CD14-positive monocyte (primary cell): Measurements from ENCODE around the gene AR. TPM values are rescaled to one million over a fixed set of nuclear protein-coding genes. Genes with fewer than 3 reads are reported as not detected.
A peak's percentile ranks its signal among the peaks of the same experiment; 100 is the strongest.

ENCODE experiments used
- DNase-seq, 3 donors: peaks; one replicate each; pipeline ENCODE4 v3.0.0-alpha.2; 2011 to 2022
- H2AFZ ChIP-seq: 2 replicates; pipeline ENCODE4 v1.6.0; 2012; ENCODE audit warnings: mild to moderate bottlenecking, low read depth, low read length, inconsistent platforms; ENCODE audit not compliant: insufficient read depth, poor library complexity, severe bottlenecking
- H3K27ac ChIP-seq, 2 donors: 1 replicate in 1 of 2; 2 replicates in 1 of 2; pipeline ENCODE4 v1.5.1; 2012 to 2013; ENCODE audit warnings: low read length in 2 of 2, control low read depth in 1 of 2, inconsistent platforms in 1 of 2, low read depth in 1 of 2, mild to moderate bottlenecking in 1 of 2
- H3K27me3 ChIP-seq, 2 donors: one replicate each; pipeline versions ENCODE4 v1.6.0 to v1.6.1; 2011 to 2013; ENCODE audit warnings: low read length in 2 of 2; ENCODE audit not compliant: control insufficient read depth in 2 of 2, insufficient read depth in 2 of 2
- H3K36me3 ChIP-seq, 2 donors: replicated peaks in 1 of 2; 1 replicate in 1 of 2; 2 replicates in 1 of 2; pipeline versions ENCODE4 v1.5.1 to v1.6.1; 2012 to 2013; ENCODE audit warnings: low read length in 2 of 2, control low read depth in 1 of 2, inconsistent platforms in 1 of 2, mild to moderate bottlenecking in 1 of 2; ENCODE audit not compliant: insufficient read depth in 2 of 2, control insufficient read depth in 1 of 2
- H3K4me1 ChIP-seq, 2 donors: 1 replicate in 1 of 2; 2 replicates in 1 of 2; pipeline versions ENCODE4 v1.5.1 to v1.6.1; 2012 to 2013; ENCODE audit warnings: low read length in 2 of 2, control low read depth in 1 of 2, inconsistent platforms in 1 of 2, mild to moderate bottlenecking in 1 of 2, moderate library complexity in 1 of 2; ENCODE audit not compliant: insufficient read depth in 2 of 2, control insufficient read depth in 1 of 2
- H3K4me2 ChIP-seq: replicated peaks from 2 replicates; pipeline ENCODE3; 2012; ENCODE audit warnings: low read length, moderate library complexity, mild to moderate bottlenecking; ENCODE audit not compliant: poor library complexity, severe bottlenecking; ENCODE audit errors: extremely low read depth
- H3K4me3 ChIP-seq, 3 experiments: fragments of 200-600 bp in 1 of 3; sonication (generic) in 1 of 3; replicated peaks in 1 of 3; 1 replicate in 2 of 3; 2 replicates in 1 of 3; pipeline ENCODE4 v1.5.1; 2011 to 2013; ENCODE audit warnings: low read length in 3 of 3, mild to moderate bottlenecking in 3 of 3, control low read depth in 2 of 3, low read depth in 2 of 3, inconsistent platforms in 1 of 3, moderate library complexity in 1 of 3
- H3K79me2 ChIP-seq: 2 replicates; pipeline ENCODE4 v1.6.0; 2012; ENCODE audit warnings: mild to moderate bottlenecking, control low read depth, inconsistent platforms, low read length, moderate library complexity; ENCODE audit not compliant: insufficient read depth
- H3K9ac ChIP-seq: 2 replicates; pipeline ENCODE4 v1.6.0; 2017; ENCODE audit warnings: low read length, mild to moderate bottlenecking; ENCODE audit not compliant: insufficient read depth, poor library complexity, severe bottlenecking
- H3K9me3 ChIP-seq, 2 donors: replicated peaks in 1 of 2; 1 replicate in 1 of 2; 2 replicates in 1 of 2; pipeline versions ENCODE4 v1.5.1 to v1.6.1; 2012 to 2013; ENCODE audit warnings: low read length in 2 of 2, control low read depth in 1 of 2; ENCODE audit not compliant: control insufficient read depth in 1 of 2, insufficient read depth in 1 of 2
- H4K20me1 ChIP-seq: 2 replicates; pipeline ENCODE4 v1.6.0; 2012; ENCODE audit warnings: mild to moderate bottlenecking, low read length, control low read depth, moderate library complexity; ENCODE audit not compliant: insufficient read depth
- H3K27ac Mint-ChIP-seq, 7 donors: one replicate each; pipeline ENCODE4 v1.8.0; 2020; ENCODE audit warnings: mild to moderate bottlenecking in 7 of 7, mixed read lengths in 7 of 7, moderate library complexity in 6 of 7, inconsistent platforms in 2 of 7
- H3K27me3 Mint-ChIP-seq, 3 donors: one replicate each; pipeline ENCODE4 v1.8.0; 2021 to 2022; ENCODE audit warnings: low read depth in 3 of 3, mild to moderate bottlenecking in 3 of 3, mixed read lengths in 3 of 3, moderate library complexity in 3 of 3, inconsistent platforms in 1 of 3
- H3K36me3 Mint-ChIP-seq, 2 donors: one replicate each; pipeline ENCODE4 v1.8.0; 2020; ENCODE audit warnings: mixed read lengths in 2 of 2, inconsistent platforms in 1 of 2, mild to moderate bottlenecking in 1 of 2
- H3K4me1 Mint-ChIP-seq: one replicate; pipeline ENCODE4 v1.8.0; 2020; ENCODE audit warnings: mild to moderate bottlenecking, mixed read lengths
- H3K4me3 Mint-ChIP-seq, 2 donors: one replicate each; pipeline ENCODE4 v1.8.0; 2020; ENCODE audit warnings: mild to moderate bottlenecking in 2 of 2, mixed read lengths in 2 of 2, moderate library complexity in 1 of 2
- H3K9me3 Mint-ChIP-seq, 7 donors: one replicate each; pipeline ENCODE4 v1.8.0; 2020 to 2022; ENCODE audit warnings: mixed read lengths in 7 of 7, mild to moderate bottlenecking in 6 of 7, moderate library complexity in 6 of 7, inconsistent platforms in 2 of 7
- CTCF ChIP-seq: fragments of 200-600 bp; IDR thresholded peaks from one replicate; pipeline ENCODE4 v1.8.0; 2022; ENCODE audit warnings: antibody characterized with exemption, mild to moderate bottlenecking
- WGBS: methylation state at CpG from one replicate; pipeline ENCODE4 v1.1.5; 2013; ENCODE audit warnings: missing lambda C conversion rate; ENCODE audit not compliant: insufficient coverage; 5-methylcytosine and 5-hydroxymethylcytosine counted together
- intact Hi-C, 2 donors: fragments of 100-400 bp; cut with micrococcal nuclease; formaldehyde crosslinking; loops; one replicate each; pipeline versions ENCODE4 v1.15.0 to v1.15.1; 2023
- polyA plus RNA-seq, 3 donors: library from polyadenylated mRNA; depleted of rRNA in 1 of 3; unstranded in 2 of 3; stranded (reverse) in 1 of 3; fragments of 300-500 nt in 2 of 3; fragments of >200 nt in 1 of 3; fragmentation: Illumina TruSeq in 2 of 3; gene quantifications; 1 replicate in 2 of 3; 2 replicates in 1 of 3; pipeline ENCODE4 v1.2.3, GENCODE V29; 2012 to 2021

The AR gene
- polyA plus RNA-seq, 3 donors, result not detected

DNA sequence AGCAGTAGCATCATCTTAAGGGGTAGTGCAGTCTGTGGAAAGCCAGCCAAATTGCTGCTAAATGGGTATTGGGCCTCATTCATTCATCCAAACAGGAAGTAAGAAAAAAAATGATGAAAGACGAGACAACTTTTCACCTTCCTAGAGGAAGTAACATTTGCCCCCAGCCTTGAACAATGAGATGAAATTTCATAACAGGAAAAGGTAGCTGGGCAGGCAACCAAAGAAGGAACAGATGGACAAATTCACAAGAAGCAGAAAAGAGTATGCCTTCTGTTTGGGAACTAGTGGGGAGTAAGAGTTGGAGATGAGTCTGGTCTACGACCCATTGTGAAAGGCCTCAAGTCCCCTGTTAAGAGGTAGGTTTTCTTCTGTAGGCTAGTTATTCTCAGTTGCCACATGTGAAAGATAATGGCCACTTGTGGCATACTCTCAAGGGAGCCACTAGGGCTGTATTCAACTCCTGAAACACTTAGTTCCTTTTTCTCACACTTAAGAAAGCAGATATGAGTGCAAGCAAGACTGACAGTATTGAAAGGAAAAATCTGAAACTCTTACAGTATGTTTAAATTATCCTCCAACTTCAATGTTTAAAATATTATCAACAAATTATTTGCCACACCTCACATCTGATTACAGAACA, 190.4 kb downstream of the AR start:
- intact Hi-C loops, result no loop called here
- Histone ChIP-seq H4K20me1 (no peaks in the 10 kb centered on the region), H3K4me1 (peaks cover 44 to 56% of the 10 kb centered on the region in 2 donors), H2AFZ (no peak overlapping the region), H3K36me3 (no peaks in the 10 kb centered on the region), H3K79me2 (no peaks in the 10 kb centered on the region), H3K27ac (peak overlapping the region in 1 of 2 donors; percentile 59), H3K27me3 (no peaks in the 10 kb centered on the region), H3K9me3 (no peaks in the 10 kb centered on the region), H3K9ac (no peak overlapping the region), H3K4me2 (peak overlapping the region; percentile 32), H3K4me3 (peak overlapping the region in 1 of 3 experiments; percentile 22)
- WGBS, result no CpG with 5 or more reads among the region's 2 CpGs
- H3K4me1 Mint-ChIP-seq, result peaks cover 58% of the 10 kb centered on the region
- TF ChIP-seq CTCF, result no peak
- DNase-seq, result peak; percentile 33 to 60 (median 57)
- H3K4me3 Mint-ChIP-seq, result peak overlapping the region in 1 of 2 donors; percentile 39
- H3K27ac Mint-ChIP-seq, result peak overlapping the region; percentile 36 to 79 (median 74)
- H3K27me3 Mint-ChIP-seq, result peaks cover 0 to 1% (median 0%) of the 10 kb centered on the region in 3 donors
- no peaks in the 10 kb centered on the region for H3K36me3 Mint-ChIP-seq
- H3K9me3 Mint-ChIP-seq, result no peaks in the 10 kb centered on the region

DNA sequence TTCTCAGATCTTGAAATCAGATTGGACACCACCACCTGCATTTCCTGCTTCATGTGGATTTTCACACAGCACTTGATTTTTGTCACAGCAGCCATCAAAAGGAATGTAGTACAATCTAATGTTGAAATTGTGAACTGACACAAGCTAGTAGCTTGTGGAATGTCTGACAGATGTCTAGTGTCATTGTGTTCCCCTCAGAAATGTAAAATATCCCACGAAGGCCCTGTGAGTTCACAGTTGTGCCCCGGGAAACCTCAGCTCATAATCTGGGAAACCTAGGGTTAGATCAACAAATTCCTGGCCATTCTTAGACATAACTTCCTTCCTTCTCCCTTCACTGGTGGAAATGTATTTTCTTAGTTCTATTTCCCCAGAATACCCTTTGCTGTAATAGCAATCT, 205.7 kb downstream of the AR start:
- no peak for DNase-seq
- Mint-ChIP-seq H3K27ac (no peak overlapping the region), H3K27me3 (peaks cover 0 to 6% (median 0%) of the 10 kb centered on the region in 3 donors), H3K4me3 (no peak overlapping the region), H3K9me3 (peaks cover 2 to 11% (median 5%) of the 10 kb centered on the region in 7 donors), H3K4me1 (peaks cover 5% of the 10 kb centered on the region), H3K36me3 (no peaks in the 10 kb centered on the region)
- WGBS, result no CpG with 5 or more reads among the region's 2 CpGs
- no peak overlapping the region for H3K4me2 ChIP-seq
- intact Hi-C loops, result no loop called here
- H3K9ac ChIP-seq, result no peak overlapping the region
- TF ChIP-seq CTCF, result no peak
- no peak overlapping the region for H3K27ac ChIP-seq
- H3K79me2 ChIP-seq, result no peaks in the 10 kb centered on the region
- H4K20me1 ChIP-seq, result no peaks in the 10 kb centered on the region
- H3K4me3 ChIP-seq, result no peak overlapping the region
- no peaks in the 10 kb centered on the region for H3K36me3 ChIP-seq
- H3K4me1 ChIP-seq, result peaks cover 0 to 3% of the 10 kb centered on the region in 2 donors
- no peak overlapping the region for H2AFZ ChIP-seq
- H3K27me3 ChIP-seq, result no peaks in the 10 kb centered on the region
- H3K9me3 ChIP-seq, result peaks cover 0 to 3% of the 10 kb centered on the region in 2 donors
